KMS-11 (cell line): ENCODE measurements around the gene CYBRD1.

Experiments
- H2AFZ ChIP-seq: fragments of 200-600 bp; sonication (generic); 2 replicates; pipeline ENCODE4 v1.6.1; 2016; ENCODE audit warnings: antibody characterized with exemption, mixed run types, low read depth
- H3K27ac ChIP-seq: fragments of 200-600 bp; sonication (generic); 2 replicates; pipeline ENCODE4 v1.6.1; 2016; ENCODE audit warnings: mild to moderate bottlenecking, mixed run types
- H3K27me3 ChIP-seq: fragments of 200-600 bp; sonication (generic); 2 replicates; pipeline ENCODE4 v1.6.1; 2017; ENCODE audit warnings: mild to moderate bottlenecking, low read depth, mixed run types, moderate library complexity; ENCODE audit not compliant: insufficient read depth
- H3K36me3 ChIP-seq: fragments of 200-600 bp; sonication (generic); 2 replicates; pipeline ENCODE4 v1.6.1; 2017; ENCODE audit warnings: mild to moderate bottlenecking, mixed run types; ENCODE audit not compliant: insufficient read depth
- H3K4me1 ChIP-seq: fragments of 200-600 bp; sonication (generic); 2 replicates; pipeline ENCODE4 v1.6.1; 2016; ENCODE audit warnings: mild to moderate bottlenecking, low read depth, mixed run types; ENCODE audit not compliant: poor library complexity, severe bottlenecking
- H3K4me2 ChIP-seq: fragments of 200-600 bp; sonication (generic); 2 replicates; pipeline ENCODE4 v1.7.0; 2016; ENCODE audit warnings: mild to moderate bottlenecking, mixed run types
- H3K4me3 ChIP-seq: fragments of 200-600 bp; sonication (generic); IDR thresholded peaks from 2 replicates; pipeline ENCODE4 v1.6.1; 2017; ENCODE audit warnings: low read depth, low read length, mixed read lengths; ENCODE audit not compliant: insufficient read depth
- H3K79me2 ChIP-seq: fragments of 200-600 bp; sonication (generic); 2 replicates; pipeline ENCODE4 v1.6.1; 2016; ENCODE audit warnings: low read depth, mixed run types; ENCODE audit not compliant: insufficient read depth
- H3K9ac ChIP-seq: fragments of 200-600 bp; sonication (generic); 2 replicates; pipeline ENCODE4 v1.6.1; 2016; ENCODE audit warnings: mild to moderate bottlenecking, mixed run types
- H4K20me1 ChIP-seq: fragments of 200-600 bp; sonication (generic); 2 replicates; pipeline ENCODE4 v1.6.1; 2016; ENCODE audit warnings: mild to moderate bottlenecking, mixed run types; ENCODE audit not compliant: insufficient read depth
- CTCF ChIP-seq: fragments of 200-600 bp; sonication (generic); conservative IDR thresholded peaks from 2 replicates; pipeline ENCODE4 v1.6.1; 2017; ENCODE audit warnings: low read depth, mild to moderate bottlenecking, antibody characterized with exemption, low read length, moderate library complexity, mixed read lengths

The CYBRD1 gene

GRCh38 chr2:171541202-171541887, 19.1 kb downstream of the CYBRD1 start:
- Histone ChIP-seq H3K79me2 (no peaks in the 10 kb centered on the region), H2AFZ (no peak overlapping the region), H3K4me1 (no peaks in the 10 kb centered on the region)

GRCh38 chr2:171545086-171545485, 22.8 kb downstream of the CYBRD1 start:
- H3K79me2 ChIP-seq = no peaks in the 10 kb centered on the region
- H3K27ac ChIP-seq = no peak overlapping the region
- no peak overlapping the region for H3K4me2 ChIP-seq
- no peak overlapping the region for H3K4me3 ChIP-seq
- H4K20me1 ChIP-seq = no peaks in the 10 kb centered on the region
- H3K36me3 ChIP-seq = no peaks in the 10 kb centered on the region
- no peak overlapping the region for H3K9ac ChIP-seq
- no peak for TF ChIP-seq CTCF
- no peaks in the 10 kb centered on the region for H3K4me1 ChIP-seq
- no peaks in the 10 kb centered on the region for H3K27me3 ChIP-seq
- H2AFZ ChIP-seq = no peak overlapping the region

More at GRCh38 chr2:171541202-171541887, 19.1 kb downstream of the CYBRD1 start:
- no peaks in the 10 kb centered on the region for H3K36me3 ChIP-seq
- no peak overlapping the region for H3K4me3 ChIP-seq
- no peak overlapping the region for H3K9ac ChIP-seq
- no peaks in the 10 kb centered on the region for H4K20me1 ChIP-seq
- no peaks in the 10 kb centered on the region for H3K27me3 ChIP-seq
- H3K27ac ChIP-seq = no peak overlapping the region
- H3K4me2 ChIP-seq = no peak overlapping the region
- TF ChIP-seq CTCF = peak; percentile 50

GRCh38 chr2:171547256-171547655, 25.0 kb downstream of the CYBRD1 start:
- TF ChIP-seq CTCF = no peak
- no peaks in the 10 kb centered on the region for H3K4me1 ChIP-seq

DNA sequence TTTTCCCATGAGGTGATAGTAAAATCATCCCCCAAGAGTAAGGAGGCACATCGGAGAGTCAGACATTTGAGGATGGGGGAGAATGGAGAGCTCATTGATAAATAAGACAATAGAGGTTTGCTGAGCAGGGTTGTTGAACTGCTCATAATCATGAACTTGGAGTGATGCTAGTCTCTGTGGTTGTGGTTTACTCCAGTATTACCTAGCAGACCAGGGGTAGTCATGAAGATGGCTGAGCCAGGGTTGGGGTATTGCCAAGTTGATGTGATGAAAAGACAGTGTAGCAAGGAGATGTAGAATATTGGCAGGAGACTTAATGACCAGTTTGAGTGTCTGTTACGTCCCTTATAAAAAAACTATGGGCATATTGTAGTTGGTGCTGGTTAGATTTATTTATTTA, 25.4 kb downstream of the CYBRD1 start:
- Histone ChIP-seq H2AFZ (no peak overlapping the region), H3K4me3 (no peak overlapping the region), H4K20me1 (no peaks in the 10 kb centered on the region), H3K27me3 (no peaks in the 10 kb centered on the region), H3K36me3 (no peaks in the 10 kb centered on the region), H3K9ac (no peak overlapping the region), H3K4me1 (no peaks in the 10 kb centered on the region), H3K79me2 (no peaks in the 10 kb centered on the region), H3K27ac (no peak overlapping the region), H3K4me2 (no peak overlapping the region)
- TF ChIP-seq CTCF = no peak

More at GRCh38 chr2:171547256-171547655, 25.0 kb downstream of the CYBRD1 start:
- Histone ChIP-seq H3K27me3 (no peaks in the 10 kb centered on the region), H3K4me3 (no peak overlapping the region), H3K27ac (no peak overlapping the region), H2AFZ (no peak overlapping the region), H3K79me2 (no peaks in the 10 kb centered on the region), H4K20me1 (no peaks in the 10 kb centered on the region), H3K36me3 (no peaks in the 10 kb centered on the region), H3K4me2 (no peak overlapping the region), H3K9ac (no peak overlapping the region)
